ENCODE data around the gene PIK3C3.

GRCh38 chr18:42052122-42052708, 97.2 kb downstream of the PIK3C3 start:
- TF ChIP-seq CTCF (IDR thresholded peaks at IDR 0.05): peak; percentile 72
- TF ChIP-seq POLR2AphosphoS5 (IDR thresholded peaks at IDR 0.05; ENCODE audit: low read depth, low read length): no peak
- TF ChIP-seq, protein P1, sequence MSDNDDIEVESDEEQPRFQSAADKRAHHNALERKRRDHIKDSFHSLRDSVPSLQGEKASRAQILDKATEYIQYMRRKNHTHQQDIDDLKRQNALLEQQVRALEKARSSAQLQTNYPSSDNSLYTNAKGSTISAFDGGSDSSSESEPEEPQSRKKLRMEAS (IDR thresholded peaks at IDR 0.05; ENCODE audit: low read depth): no peak

Data from SK-N-SH (cell line).